Ascending aorta (tissue), 2 donors: ENCODE data around the gene YJEFN3. TPM values are rescaled to one million over a fixed set of nuclear protein-coding genes. Genes with fewer than 3 reads are reported as not detected.

Experiments used
- DNase-seq, 2 donors: peaks; one replicate each; pipeline ENCODE4 v3.0.0-alpha.2; 2019; ENCODE audit warnings: low spot score in 2 of 2
- H3K27ac ChIP-seq, 2 donors: fragments of 200-600 bp; sonication (generic); one replicate each; pipeline ENCODE4 v1.5.1; 2016 to 2017; ENCODE audit warnings: mild to moderate bottlenecking in 1 of 2
- H3K27me3 ChIP-seq: fragments of 200-600 bp; sonication (generic); one replicate; pipeline ENCODE4 v1.5.1; 2017
- H3K36me3 ChIP-seq, 2 donors: fragments of 200-600 bp; sonication (generic); one replicate each; pipeline ENCODE4 v1.5.1; 2016
- H3K4me1 ChIP-seq, 2 donors: fragments of 200-600 bp; sonication (generic); one replicate each; pipeline ENCODE4 v1.5.1; 2016 to 2017; ENCODE audit warnings: mild to moderate bottlenecking in 1 of 2
- H3K4me3 ChIP-seq, 2 donors: fragments of 200-600 bp; sonication (generic); one replicate each; pipeline ENCODE4 v1.5.1; 2016 to 2017; ENCODE audit warnings: mild to moderate bottlenecking in 1 of 2
- H3K9me3 ChIP-seq, 2 donors: fragments of 200-600 bp; sonication (generic); one replicate each; pipeline ENCODE4 v1.5.1; 2016
- intact Hi-C: fragments of 100-400 bp; cut with DNase I; formaldehyde crosslinking; loops from one replicate; pipeline ENCODE4 v1.15.1; 2023
- total RNA-seq: library from RNA; depleted of rRNA; stranded (reverse); fragments of >200 nt; gene quantifications from one replicate; pipeline ENCODE4 v1.1.0, GENCODE V29; 2016
- TF ChIP-seq, protein P1 (sequence below), 3 experiments: fragments of 200-600 bp in 2 of 3; fragments of 450-650 bp in 1 of 3; sonication (generic) in 2 of 3; IDR thresholded peaks; one replicate each; pipeline ENCODE4 v1.5.1; 2016 to 2019; ENCODE audit warnings: antibody characterized with exemption in 3 of 3, mild to moderate bottlenecking in 1 of 3, moderate library complexity in 1 of 3

Gene YJEFN3
- total RNA-seq, 1 donor from 2014 or later, result 3.5 TPM

DNA sequence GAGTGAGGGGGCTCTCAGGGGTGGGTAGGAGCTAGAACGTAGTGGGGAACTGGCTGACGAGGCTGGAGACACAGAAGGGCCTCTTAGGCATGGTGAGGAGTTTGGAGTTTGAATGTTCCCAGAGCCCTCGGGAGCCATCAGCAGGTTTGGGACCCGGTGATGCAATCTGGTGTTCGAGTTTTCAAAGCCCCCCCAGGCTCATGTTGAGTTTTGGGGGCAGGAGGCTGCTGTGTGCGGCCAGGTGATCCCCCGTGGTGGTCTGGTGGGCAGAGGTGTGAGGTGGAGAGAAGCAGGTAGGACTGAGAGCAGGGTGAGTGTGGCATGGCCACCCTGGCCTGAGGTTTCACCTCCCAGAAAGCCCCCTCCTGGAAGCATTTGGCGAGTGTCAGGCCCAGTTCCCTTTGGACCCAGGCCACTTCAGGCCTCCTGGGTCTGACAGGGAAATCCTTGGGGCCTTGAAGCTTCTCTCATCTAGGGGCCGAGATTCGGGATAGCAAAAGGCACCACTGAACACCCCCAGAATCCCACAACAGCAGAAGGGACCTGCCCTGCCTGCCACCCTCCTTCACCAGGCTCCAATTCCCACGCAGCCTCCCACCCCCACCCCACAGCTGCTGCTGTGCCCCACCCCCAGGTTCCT lies 1.2 kb downstream of the YJEFN3 start:
- TF ChIP-seq, protein P1, sequence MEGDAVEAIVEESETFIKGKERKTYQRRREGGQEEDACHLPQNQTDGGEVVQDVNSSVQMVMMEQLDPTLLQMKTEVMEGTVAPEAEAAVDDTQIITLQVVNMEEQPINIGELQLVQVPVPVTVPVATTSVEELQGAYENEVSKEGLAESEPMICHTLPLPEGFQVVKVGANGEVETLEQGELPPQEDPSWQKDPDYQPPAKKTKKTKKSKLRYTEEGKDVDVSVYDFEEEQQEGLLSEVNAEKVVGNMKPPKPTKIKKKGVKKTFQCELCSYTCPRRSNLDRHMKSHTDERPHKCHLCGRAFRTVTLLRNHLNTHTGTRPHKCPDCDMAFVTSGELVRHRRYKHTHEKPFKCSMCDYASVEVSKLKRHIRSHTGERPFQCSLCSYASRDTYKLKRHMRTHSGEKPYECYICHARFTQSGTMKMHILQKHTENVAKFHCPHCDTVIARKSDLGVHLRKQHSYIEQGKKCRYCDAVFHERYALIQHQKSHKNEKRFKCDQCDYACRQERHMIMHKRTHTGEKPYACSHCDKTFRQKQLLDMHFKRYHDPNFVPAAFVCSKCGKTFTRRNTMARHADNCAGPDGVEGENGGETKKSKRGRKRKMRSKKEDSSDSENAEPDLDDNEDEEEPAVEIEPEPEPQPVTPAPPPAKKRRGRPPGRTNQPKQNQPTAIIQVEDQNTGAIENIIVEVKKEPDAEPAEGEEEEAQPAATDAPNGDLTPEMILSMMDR (IDR thresholded peaks at IDR 0.05), result no peak
- no peaks in the 10 kb centered on the region for H3K9me3 ChIP-seq
- H3K4me1 ChIP-seq, result peaks cover 0 to 2% of the 10 kb centered on the region in 2 donors
- intact Hi-C loops, result loop anchor here (5.0 kb wide), 1 partner anchor 747 kb away; no protein-coding TSS in a partner anchor
- H3K27ac ChIP-seq, result no peak overlapping the region
- H3K36me3 ChIP-seq, result peaks cover 21 to 27% of the 10 kb centered on the region in 2 donors
- H3K27me3 ChIP-seq, result no peaks in the 10 kb centered on the region
- H3K4me3 ChIP-seq, result no peak overlapping the region
- no peak for DNase-seq

DNA sequence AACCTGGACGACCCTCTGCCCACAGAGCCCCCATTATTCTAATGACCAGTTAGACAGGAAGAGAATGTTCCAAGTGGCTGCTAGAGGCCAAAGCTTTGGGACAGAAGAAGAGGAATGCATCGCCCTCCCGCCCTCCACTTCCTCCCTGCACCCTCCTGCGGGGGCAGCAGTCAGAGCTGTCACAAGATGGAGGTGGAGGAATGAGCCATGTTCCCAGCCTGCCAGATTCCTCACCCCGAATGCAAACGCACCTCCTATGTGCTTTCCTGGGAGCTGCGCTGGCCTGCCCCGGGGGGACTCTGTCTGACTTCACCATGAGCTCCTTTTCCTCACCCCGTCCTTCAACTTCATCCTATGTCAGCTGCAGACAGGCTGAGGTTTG lies 1.7 kb downstream of the YJEFN3 start:
- no peak for DNase-seq
- Histone ChIP-seq H3K36me3 (peaks cover 20 to 27% of the 10 kb centered on the region in 2 donors), H3K4me1 (peaks cover 0 to 2% of the 10 kb centered on the region in 2 donors), H3K9me3 (no peaks in the 10 kb centered on the region), H3K27ac (no peak overlapping the region), H3K27me3 (no peaks in the 10 kb centered on the region), H3K4me3 (no peak overlapping the region)
- intact Hi-C loops, result loop anchor here (5.0 kb wide), 1 partner anchor 747 kb away; no protein-coding TSS in a partner anchor
- TF ChIP-seq, protein P1 (IDR thresholded peaks at IDR 0.05), result no peak

DNA sequence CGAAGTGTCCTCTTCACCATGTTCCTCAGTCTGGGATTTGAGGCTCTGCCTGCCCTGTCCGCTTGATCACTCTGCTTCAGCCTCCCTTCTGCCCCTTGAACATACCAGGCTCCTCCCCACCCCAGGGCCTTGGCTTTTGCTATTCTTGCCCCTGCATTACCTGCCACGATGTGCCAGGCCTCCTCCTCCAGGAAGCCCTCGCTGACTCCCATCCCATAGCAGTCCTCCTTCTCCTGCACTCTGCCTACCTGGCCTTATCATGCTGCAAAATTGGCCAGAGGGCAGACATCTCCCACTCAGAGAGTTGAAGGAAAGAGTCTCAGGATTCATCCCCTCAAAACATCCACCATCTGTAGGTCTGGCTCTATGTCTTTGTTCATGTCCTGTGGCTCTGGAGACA lies 2.2 kb downstream of the YJEFN3 start:
- H3K4me1 ChIP-seq, result peaks cover 0 to 2% of the 10 kb centered on the region in 2 donors
- no peaks in the 10 kb centered on the region for H3K9me3 ChIP-seq
- intact Hi-C loops, result loop anchor here (5.0 kb wide), 1 partner anchor 746 kb away; no protein-coding TSS in a partner anchor
- TF ChIP-seq, protein P1 (IDR thresholded peaks at IDR 0.05), result no peak
- H3K27me3 ChIP-seq, result no peaks in the 10 kb centered on the region
- H3K27ac ChIP-seq, result no peak overlapping the region
- no peak overlapping the region for H3K4me3 ChIP-seq
- peaks cover 21 to 26% of the 10 kb centered on the region in 2 donors for H3K36me3 ChIP-seq
- no peak for DNase-seq

DNA sequence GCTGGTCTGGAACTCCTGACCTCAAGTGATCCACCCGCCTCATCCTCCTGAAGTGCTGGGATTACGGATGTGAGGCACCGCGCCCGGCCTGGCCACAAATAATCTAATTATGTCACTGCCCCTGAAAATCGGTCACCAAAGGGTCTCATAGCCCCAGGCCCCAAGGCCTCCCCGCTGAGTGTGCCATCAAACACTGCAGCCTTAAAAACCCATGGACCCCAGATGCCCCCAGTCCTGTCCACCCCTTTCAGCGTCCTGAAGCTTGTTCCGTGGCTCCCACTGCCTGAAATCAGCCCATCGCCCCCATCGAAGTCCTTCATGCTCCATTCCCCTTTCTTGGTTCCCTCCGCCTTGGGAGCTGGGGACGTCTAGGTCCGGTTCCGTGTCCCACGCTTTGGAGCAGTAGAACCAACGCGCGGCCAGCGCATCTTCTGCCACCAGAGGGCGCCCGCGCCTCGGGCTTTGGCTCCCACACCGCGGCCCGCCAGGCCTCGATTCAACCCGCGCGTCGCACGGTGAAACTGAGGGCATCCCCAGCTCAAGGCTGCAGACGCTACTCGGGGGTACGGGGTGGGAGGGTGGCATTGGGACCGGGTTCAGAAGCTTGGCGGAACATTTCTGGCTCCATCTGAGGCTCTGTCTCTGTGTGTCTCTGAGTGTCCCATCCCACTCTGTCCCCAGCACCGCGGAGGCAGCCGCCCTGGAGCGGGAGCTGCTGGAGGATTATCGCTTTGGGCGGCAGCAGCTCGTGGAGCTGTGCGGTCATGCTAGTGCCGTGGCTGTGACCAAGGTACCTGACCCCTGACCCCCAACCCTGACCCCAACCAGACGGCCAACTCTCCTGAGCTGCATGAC lies 3.5 kb downstream of the YJEFN3 start:
- intact Hi-C loops, result loop anchor here (1.0 to 5.0 kb wide), 3 partner anchors 111 to 745 kb away; partner anchors contain the start of gene GMIP
- peak overlapping the region in 1 of 2 donors; percentile 24 for H3K4me3 ChIP-seq
- peak in 1 of 2 donors; percentile 90 for DNase-seq

More for the DNA sequence above, 3.5 kb downstream of the YJEFN3 start:
- TF ChIP-seq, protein P1 (IDR thresholded peaks at IDR 0.05), result peak; percentile 91 to 99 (median 97)
- Histone ChIP-seq H3K27ac (no peak overlapping the region), H3K9me3 (no peaks in the 10 kb centered on the region), H3K36me3 (peaks cover 13 to 14% of the 10 kb centered on the region in 2 donors), H3K27me3 (no peaks in the 10 kb centered on the region), H3K4me1 (peaks cover 0 to 2% of the 10 kb centered on the region in 2 donors)
